NCI-H146 (cell line): Measurements from ENCODE around the gene CIB1.
"Not testable (repeated sequence)": the region's sequence is repeated elsewhere in the genome, so short reads cannot be mapped to it uniquely, and the experiment has no call there.

Source experiments
- DNase-seq: peaks from one replicate; lab custom pipeline; 2025; lab: John Stamatoyannopoulos, UW

Gene CIB1

DNA sequence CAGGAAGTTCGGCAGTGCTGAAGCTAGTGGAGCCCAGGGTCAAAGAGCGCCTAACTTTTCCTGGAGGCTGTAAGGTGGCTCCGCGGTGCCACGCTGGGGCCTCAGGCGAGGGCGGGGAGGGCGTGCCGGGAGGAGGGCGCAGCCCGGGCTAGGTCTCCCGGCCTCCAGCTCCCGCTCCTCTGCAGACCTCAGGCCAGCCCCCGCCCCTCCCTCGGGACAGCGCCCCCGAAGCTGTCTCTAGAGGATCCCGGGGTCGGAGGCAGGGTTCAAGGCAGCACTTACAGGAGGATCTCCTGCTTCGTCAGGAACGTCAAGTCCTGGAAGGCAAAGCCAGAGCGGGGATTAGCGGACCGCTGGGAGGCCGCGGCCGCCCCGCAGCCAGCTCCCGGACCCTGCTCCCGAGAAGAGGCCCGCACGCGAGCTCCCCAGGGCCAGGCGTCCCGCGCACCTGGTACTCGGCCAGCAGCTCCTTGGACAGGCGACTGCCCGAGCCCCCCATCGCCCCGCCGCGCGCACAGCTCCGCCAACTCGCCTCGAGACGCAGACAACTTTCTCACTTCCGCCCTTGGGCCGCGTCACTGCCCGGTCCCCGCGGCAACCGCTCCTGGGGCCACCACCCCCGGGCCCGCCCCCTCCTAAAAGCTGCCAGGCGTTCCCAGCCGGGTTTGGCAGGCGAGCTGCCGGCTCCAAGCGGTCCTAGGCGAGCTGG, at the start of gene CIB1:
Gene CIB1, minus strand, starts transcription at position 555 of the 709 bp plus-strand sequence. Its CDS starts 56 bp downstream, at position 499.
- DNase-seq = peak; percentile 88

DNA sequence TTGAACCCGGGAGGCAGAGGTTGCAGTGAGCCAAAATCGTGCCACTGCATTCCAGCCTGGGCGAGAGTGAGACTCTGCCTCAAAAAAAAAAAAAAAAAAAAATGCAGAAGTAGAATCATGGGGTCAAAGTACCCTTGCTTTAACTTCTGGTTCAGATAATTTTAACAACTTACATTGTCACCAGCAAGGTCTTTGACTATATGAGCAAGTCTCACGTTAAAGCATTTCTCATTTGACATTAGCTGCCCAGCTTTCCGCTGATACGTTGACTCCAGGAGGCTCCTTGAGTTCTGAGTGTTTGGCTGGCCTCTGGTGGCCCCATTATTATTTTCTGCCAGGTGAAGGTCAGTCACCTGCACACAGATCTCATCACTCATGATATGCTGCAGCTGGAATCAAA, 47.9 kb upstream of the CIB1 start:
- DNase-seq = not testable (repeated sequence)

DNA sequence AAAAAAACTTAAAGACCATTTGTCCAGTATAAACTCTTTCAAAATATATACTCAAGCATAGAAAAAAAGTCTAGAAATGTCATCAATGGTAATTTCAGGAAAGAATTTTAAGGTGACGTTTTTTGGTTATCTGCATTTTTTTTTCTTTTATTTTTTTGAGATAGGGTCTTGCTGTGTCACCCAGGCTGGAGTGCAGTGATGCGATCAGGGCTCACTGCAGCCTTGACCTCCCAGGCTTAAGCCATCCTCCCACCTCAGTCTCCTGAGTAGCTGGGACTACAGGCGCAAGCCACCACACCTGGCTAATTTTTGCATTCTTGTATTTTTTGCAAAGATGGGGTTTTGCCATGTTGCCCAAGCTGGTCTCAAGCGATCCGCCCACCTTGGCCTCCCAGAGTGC, 47.0 kb upstream of the CIB1 start:
- not testable (repeated sequence) for DNase-seq

DNA sequence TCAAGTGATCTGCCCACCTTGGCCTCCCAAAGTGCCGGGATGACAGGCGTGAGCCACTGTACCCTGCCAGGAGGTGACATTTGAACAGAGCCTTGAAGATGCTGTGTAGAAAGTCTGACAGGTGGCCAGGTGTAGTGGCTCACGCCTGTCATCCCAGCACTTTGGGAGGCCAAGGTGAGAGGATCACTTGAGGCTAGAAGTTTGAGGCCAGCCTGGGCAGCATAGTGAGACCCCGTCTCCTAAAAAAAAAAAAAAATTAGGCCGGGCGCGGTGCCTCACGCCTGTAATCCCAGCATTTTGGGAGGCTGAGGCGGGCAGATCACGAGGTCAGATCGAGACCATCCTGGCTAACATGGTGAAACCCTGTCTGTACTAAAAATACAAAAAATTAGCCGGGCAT, 44.7 kb upstream of the CIB1 start:
- DNase-seq = not testable (repeated sequence)

GRCh38 chr15:90271459-90272166, 37.9 kb upstream of the CIB1 start:
- DNase-seq = no peak

DNA sequence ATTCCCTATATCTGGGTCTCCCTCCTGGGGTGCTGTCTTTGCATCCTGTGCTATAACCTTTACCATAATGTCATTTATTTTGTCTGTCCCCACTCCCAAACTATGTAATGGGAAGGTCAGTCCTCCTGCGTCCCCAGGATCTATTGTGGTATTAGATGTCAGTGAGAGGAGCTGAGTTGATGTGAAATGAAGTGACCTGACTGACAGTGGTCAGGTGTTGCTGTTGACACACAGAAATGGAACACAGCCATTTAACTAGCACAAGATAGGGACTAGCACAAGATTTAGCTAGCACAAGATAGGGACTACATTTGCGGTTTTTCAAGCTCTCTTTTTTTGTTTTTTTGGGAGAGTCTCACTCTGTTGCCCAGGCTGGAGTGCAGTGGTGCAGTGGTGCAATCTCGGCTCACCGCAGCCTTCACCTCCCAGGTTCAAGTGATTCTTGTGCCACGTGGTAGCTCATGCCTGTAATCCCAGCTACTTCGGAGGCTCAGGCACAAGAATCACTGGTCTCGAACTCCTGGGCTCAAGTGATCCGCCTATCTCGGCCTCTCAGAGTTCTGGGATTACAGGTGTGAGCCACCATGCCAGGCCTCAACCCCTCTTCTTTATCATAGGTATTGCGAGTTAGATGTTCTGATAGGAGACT, 36.9 kb upstream of the CIB1 start:
- no peak for DNase-seq

DNA sequence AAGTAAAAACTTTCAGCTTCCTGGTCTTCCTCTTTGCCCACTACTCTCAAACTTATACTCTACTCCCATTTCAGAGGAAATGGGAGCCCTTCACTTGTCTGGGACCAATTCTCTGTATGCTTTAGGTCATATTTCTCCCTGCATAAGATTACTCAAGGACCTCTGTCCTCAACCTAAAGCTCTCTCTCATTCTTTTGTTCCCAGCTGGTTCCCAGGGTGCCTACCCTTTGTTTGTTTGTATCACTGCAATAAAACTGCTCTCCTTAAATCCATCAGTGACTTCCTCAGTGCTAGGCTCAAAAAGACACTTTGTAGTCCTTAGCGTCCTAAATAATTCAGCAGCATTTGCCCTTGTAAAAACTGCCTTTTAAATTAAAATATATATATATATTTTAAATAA, 34.7 kb upstream of the CIB1 start:
- no peak for DNase-seq

DNA sequence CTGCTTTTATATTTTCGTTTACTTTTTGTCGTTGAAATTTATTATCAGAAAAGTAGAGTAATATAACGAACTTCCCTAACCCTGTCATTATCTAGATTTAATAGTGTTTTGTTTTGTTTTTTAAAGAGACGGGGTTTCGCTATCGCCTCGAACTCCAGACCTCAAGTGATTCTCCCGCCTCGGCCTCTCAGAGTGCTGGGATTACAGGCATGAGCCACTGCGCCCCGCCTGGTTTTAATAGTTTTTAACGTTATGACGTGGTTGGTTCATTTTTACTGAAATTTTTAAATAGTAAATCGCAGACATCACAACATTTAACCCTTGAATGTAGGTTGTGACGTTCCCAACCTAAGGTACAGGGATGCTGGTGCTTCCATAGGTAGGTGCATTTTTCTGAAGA, 32.7 kb upstream of the CIB1 start:
- DNase-seq = no peak

DNA sequence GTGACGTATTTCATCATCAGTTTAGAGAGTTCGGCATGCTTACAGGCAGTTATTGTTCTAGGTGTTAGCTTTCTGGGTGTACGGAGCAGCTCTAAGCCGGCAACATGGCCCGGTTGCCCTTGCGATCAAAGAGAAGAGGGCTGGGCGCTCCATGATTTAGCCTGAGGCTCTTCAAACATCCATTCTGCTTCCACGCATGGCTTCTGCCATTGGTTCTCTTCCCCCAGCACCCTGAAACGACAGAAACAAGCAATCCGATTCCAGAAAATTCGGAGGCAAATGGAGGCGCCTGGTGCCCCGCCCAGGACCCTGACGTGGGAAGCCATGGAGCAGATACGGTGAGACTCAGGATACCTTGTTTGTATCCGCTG, 32.3 kb upstream of the CIB1 start:
- DNase-seq = peak; percentile 64

DNA sequence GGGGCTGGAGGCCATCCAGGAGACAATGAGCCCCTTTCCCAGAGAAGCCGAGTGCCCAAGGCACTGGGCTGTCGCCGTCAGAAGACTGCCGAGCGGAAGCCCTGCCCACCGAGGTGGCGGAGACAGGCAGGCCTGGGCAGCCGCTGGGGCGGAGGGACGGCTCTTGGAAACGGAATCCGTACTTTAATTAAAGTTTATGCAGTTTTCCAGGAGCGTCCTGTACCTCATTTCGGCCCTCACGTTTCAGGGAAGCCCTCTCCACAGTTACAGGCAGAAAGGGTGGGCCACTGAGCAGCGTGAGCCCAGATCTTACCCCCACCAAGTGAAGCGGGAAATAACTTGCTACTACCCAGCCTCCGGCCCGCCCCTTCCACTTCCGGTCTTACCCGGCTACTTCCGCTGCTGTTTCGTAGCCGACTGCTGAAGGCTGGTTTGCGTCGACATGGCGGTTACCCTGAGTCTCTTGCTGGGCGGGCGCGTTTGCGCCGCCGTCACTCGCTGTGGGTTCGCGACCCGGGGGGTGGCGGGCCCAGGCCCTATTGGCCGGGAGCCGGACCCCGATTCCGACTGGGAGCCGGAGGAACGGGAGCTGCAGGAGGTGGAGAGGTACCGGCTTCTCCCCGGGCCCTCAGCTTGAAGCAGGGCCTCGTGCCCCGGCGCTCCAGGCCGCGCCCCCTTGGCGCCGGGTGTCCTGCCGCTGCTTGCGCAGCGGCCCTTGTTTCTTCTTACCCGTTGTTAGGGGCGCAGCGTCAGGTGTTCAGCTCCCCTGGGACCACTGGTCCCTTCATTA, 31.7 kb upstream of the CIB1 start, which contains the start of gene NGRN:
Gene NGRN, plus strand, starts transcription at position 402 of the 790 bp plus-strand sequence. Its CDS starts 41 bp downstream, at position 443.
- peak; percentile 84 for DNase-seq

DNA sequence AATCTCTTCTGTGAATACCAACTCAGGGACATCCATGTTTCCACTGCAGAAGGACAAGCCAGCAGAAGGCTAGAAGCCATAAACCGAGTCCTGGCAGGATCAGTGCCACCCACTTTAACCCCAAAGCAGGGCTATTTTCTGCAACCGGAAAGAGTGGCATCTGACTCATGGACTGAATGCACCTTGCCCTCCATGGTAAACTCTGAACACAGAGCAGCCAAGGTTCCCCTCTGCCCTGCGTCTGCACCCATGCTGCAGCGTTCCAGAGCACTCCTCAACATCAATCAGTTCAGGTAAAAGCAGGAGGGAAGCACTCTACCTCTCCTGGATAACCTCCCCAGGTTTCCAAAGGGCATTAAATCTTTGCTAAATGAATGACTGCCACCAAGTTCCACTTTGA, 30.9 kb upstream of the CIB1 start:
- no peak for DNase-seq

DNA sequence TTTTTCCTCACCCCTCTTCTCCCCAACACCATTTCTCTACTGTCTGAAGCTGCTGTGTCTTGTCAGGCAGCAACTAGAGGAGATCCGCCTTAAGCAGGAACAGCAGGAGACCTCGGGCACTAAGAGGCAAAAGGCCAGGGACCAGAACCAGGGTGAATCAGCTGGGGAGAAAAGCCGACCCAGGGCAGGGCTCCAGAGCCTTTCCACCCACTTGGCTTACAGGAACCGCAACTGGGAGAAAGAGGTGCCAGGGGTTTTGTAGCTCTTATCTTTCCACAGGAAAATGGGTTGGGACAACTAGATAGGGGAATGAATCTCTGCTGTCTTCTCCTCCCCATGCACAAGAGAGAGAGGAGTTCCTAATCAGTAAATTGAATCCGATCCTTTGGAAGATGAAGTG, 28.7 kb upstream of the CIB1 start:
- DNase-seq = no peak

- no peak for DNase-seq
These were observed 28.1 kb upstream of the CIB1 start for GRCh38 chr15:90261811-90262210.

- DNase-seq = not testable (repeated sequence)
These were observed 27.0 kb upstream of the CIB1 start for GRCh38 chr15:90260731-90261130.

GRCh38 chr15:90259524-90259923, 25.8 kb upstream of the CIB1 start:
- no peak for DNase-seq

- DNase-seq = no peak
These were observed 24.0 kb upstream of the CIB1 start for GRCh38 chr15:90257776-90258175.

DNA sequence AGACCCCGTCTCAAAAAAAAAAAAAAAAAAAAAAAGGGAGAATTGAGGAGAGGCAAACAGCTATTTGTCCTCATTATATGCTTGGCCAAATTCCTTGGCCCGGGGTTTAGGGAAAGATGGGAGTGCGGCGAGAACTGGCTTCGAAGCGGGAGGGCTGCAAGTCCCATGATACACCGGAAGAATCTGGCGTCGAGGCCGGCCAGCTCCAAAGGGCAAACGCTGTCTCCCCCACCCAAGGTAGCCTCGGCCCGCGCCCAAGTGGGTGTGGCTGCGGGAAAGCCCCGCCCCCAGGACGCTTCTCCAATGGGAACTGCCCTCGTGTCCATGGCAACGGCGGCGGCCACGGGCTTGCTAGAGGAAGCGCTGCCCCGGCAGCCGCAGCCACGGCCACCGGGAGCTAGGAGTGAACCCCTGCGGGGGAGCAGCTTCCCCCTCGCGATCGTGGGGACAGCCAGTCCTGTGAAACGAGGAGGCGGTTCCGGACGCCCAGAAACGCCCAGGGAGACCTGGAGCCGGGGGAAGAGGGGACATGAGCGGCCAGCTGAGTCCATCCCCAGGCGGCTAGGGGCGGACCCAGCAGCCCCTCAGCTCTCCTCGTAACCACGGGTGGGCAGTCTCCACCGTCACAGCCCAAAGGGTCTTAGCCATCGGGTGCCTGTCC, 15.6 kb upstream of the CIB1 start, which contains the start of gene TTLL13:
Gene TTLL13, plus strand, starts transcription at position 354 of the 661 bp plus-strand sequence. CDS start 1,075 bp downstream, outside the sequence.
- DNase-seq = peak; percentile 92

DNA sequence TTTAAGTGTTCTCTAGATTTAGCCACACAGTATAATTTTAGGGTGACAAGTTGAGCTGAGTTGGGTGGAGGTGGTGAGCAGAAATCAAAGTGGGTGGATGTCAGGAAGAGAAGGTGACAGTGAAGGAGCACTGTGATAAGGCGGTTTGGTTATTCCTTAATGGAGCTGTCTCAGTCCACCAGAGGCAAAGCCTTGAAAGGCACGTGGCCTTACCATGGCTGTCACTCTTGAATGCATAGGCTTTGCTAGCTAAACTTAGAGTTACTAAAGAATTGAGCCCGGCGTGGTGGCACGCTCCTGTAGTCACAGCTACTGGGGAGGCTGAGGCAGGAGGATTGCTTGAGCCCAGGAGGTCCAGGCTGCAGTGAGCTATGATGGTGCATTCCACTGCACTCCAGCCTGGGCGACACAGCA, 15.1 kb upstream of the CIB1 start:
- no peak for DNase-seq

DNA sequence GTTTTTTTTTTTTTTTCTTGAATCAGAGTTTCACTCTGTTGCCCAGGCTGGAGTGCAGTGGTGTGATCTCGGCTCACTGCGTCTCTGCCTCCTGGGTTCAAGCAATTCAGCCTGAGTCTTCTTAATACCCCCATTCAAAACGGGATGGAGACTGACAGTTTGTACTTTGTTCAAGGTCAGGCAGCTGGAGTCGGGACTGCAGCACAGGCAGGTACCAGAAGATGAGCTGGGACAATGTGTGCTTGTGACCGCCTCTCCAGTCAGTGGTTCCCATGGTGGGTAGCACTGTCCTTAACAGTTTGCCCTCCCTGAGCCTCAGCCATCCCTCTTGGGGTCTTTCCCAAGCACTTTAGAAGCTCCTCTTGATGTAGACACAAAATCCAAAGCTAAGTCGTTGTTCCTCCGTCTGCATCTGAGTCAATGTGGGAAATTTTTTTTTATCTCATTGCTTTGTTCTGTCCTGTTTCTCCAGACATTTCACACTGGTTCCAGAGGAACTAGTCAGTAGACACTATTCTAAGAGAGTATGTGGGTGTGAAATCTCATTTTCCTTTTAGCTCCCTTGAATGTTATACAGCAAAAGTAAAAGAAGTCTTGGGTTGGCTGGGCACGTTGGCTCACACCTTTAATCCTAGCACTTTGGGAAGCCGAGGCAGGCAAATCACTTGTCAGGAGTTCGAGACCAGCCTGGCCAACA, 10.3 kb upstream of the CIB1 start:
- no peak for DNase-seq

- no peak for DNase-seq
These were observed 7.8 kb upstream of the CIB1 start for GRCh38 chr15:90241343-90242192.
